Stimulated activated CD8-positive, alpha-beta memory T cell treated with anti-CD3 and anti-CD28 coated beads, Interleukin-4, amount 100 ng/mL, for 4 hours (primary cell): ENCODE data around the gene HBEGF.

Experiments used
- DNase-seq, 2 donors: peaks; one replicate each; pipeline ENCODE4 v3.0.0-alpha.2; 2020; ENCODE audit warnings: low read depth in 2 of 2, low spot score in 1 of 2

HBEGF gene

GRCh38 chr5:140338336-140338735 lies 8.1 kb downstream of the HBEGF start:
- DNase-seq: no peak

- DNase-seq: no peak
These were observed 8.5 kb downstream of the HBEGF start for GRCh38 chr5:140337880-140338279.

- no peak for DNase-seq
These were observed 10.0 kb downstream of the HBEGF start for GRCh38 chr5:140336388-140336787.

GRCh38 chr5:140331638-140332037 lies 14.8 kb downstream of the HBEGF start:
- no peak for DNase-seq

GRCh38 chr5:140329739-140330481 lies 16.5 kb downstream of the HBEGF start:
- DNase-seq: no peak

- no peak for DNase-seq
These were observed 18.2 kb downstream of the HBEGF start for GRCh38 chr5:140328036-140328764.

- DNase-seq: no peak
These were observed 18.8 kb downstream of the HBEGF start for GRCh38 chr5:140327589-140327988.

- DNase-seq: no peak
These were observed 20.9 kb downstream of the HBEGF start for GRCh38 chr5:140325486-140325885.

GRCh38 chr5:140324617-140325241 lies 21.7 kb downstream of the HBEGF start:
- DNase-seq: no peak

- DNase-seq: no peak
These were observed 22.3 kb downstream of the HBEGF start for GRCh38 chr5:140324041-140324600.

GRCh38 chr5:140322751-140323731 lies 23.4 kb downstream of the HBEGF start:
- DNase-seq: no peak

GRCh38 chr5:140321796-140322195 lies 24.6 kb downstream of the HBEGF start:
- DNase-seq: no peak

GRCh38 chr5:140319833-140320232 lies 26.6 kb downstream of the HBEGF start:
- no peak for DNase-seq

GRCh38 chr5:140318792-140319191 lies 27.6 kb downstream of the HBEGF start:
- no peak for DNase-seq

GRCh38 chr5:140317859-140318258 lies 28.5 kb downstream of the HBEGF start:
- no peak for DNase-seq

GRCh38 chr5:140312791-140313189 lies 33.6 kb downstream of the HBEGF start:
- no peak for DNase-seq

- DNase-seq: no peak
These were observed 34.2 kb downstream of the HBEGF start for GRCh38 chr5:140312067-140312790.

- no peak for DNase-seq
These were observed 35.4 kb downstream of the HBEGF start for GRCh38 chr5:140311011-140311467.

- no peak for DNase-seq
These were observed 36.0 kb downstream of the HBEGF start for GRCh38 chr5:140310434-140310833.

- DNase-seq: no peak
These were observed 36.6 kb downstream of the HBEGF start for GRCh38 chr5:140309706-140310249.
